Brain microvascular endothelial cell (primary cell): ENCODE data around the gene LCNL1.

ENCODE experiments used
- DNase-seq: peaks from one replicate; pipeline ENCODE4 v3.0.0-alpha.2; 2020
- H3K27ac ChIP-seq: fragments of 250-450 bp; sonication (Bioruptor Pico); 2 replicates; pipeline ENCODE4 v1.5.1; 2020; ENCODE audit warnings: mild to moderate bottlenecking, moderate library complexity
- H3K27me3 ChIP-seq: fragments of 250-450 bp; sonication (Bioruptor Pico); replicated peaks from 2 replicates; pipeline ENCODE4 v1.5.1; 2020; ENCODE audit warnings: mild to moderate bottlenecking
- H3K36me3 ChIP-seq: fragments of 250-450 bp; sonication (Bioruptor Pico); replicated peaks from 2 replicates; pipeline ENCODE4 v1.5.1; 2020; ENCODE audit warnings: mild to moderate bottlenecking
- H3K4me3 ChIP-seq: 2 replicates; pipeline ENCODE4 v1.5.1; 2011; ENCODE audit warnings: low read depth, mild to moderate bottlenecking, control low read depth, low read length, moderate library complexity
- CTCF ChIP-seq: IDR thresholded peaks from 2 replicates; pipeline ENCODE4 v1.5.1; 2011; ENCODE audit warnings: low read depth, mild to moderate bottlenecking, moderate library complexity, low read length, control low read depth, inconsistent platforms; ENCODE audit errors: missing control alignments
- in situ Hi-C: cut with HindIII; loops from 2 replicates; pipeline ENCODE4 v1.10.0; 2017; ENCODE audit warnings: low sequenced_read_pairs, low pct_ligation_motif_present

LCNL1 gene

GRCh38 chr9:136954270-136955083 is 28.3 kb upstream of the LCNL1 start:
- no peak for DNase-seq
- Histone ChIP-seq H3K27me3 (no peaks in the 10 kb centered on the region), H3K4me3 (no peak overlapping the region), H3K36me3 (no peaks in the 10 kb centered on the region), H3K27ac (no peak overlapping the region)
- in situ Hi-C loops: no loop called here
- no peak for TF ChIP-seq CTCF

GRCh38 chr9:136955202-136955942 is 27.4 kb upstream of the LCNL1 start:
- no peak overlapping the region for H3K4me3 ChIP-seq
- no peak for TF ChIP-seq CTCF
- in situ Hi-C loops: no loop called here

GRCh38 chr9:136955943-136956335 is 26.9 kb upstream of the LCNL1 start:
- no peak overlapping the region for H3K27ac ChIP-seq
- DNase-seq: no peak
- H3K27me3 ChIP-seq: no peaks in the 10 kb centered on the region
- no peak overlapping the region for H3K4me3 ChIP-seq
- no peak for TF ChIP-seq CTCF
- no peaks in the 10 kb centered on the region for H3K36me3 ChIP-seq
- in situ Hi-C loops: no loop called here

More at GRCh38 chr9:136955202-136955942, 27.4 kb upstream of the LCNL1 start:
- Histone ChIP-seq H3K27me3 (no peaks in the 10 kb centered on the region), H3K36me3 (no peaks in the 10 kb centered on the region), H3K27ac (no peak overlapping the region)
- DNase-seq: no peak

GRCh38 chr9:136956604-136957003 is 26.2 kb upstream of the LCNL1 start:
- in situ Hi-C loops: no loop called here
- Histone ChIP-seq H3K4me3 (no peak overlapping the region), H3K36me3 (no peaks in the 10 kb centered on the region), H3K27me3 (no peaks in the 10 kb centered on the region), H3K27ac (no peak overlapping the region)
- no peak for TF ChIP-seq CTCF
- no peak for DNase-seq

GRCh38 chr9:136957461-136957860 is 25.3 kb upstream of the LCNL1 start:
- in situ Hi-C loops: no loop called here
- H3K27ac ChIP-seq: no peak overlapping the region
- no peak overlapping the region for H3K4me3 ChIP-seq
- DNase-seq: no peak
- H3K36me3 ChIP-seq: no peaks in the 10 kb centered on the region
- TF ChIP-seq CTCF: no peak
- H3K27me3 ChIP-seq: no peaks in the 10 kb centered on the region
